ENCODE data around the gene SELE.

DNA sequence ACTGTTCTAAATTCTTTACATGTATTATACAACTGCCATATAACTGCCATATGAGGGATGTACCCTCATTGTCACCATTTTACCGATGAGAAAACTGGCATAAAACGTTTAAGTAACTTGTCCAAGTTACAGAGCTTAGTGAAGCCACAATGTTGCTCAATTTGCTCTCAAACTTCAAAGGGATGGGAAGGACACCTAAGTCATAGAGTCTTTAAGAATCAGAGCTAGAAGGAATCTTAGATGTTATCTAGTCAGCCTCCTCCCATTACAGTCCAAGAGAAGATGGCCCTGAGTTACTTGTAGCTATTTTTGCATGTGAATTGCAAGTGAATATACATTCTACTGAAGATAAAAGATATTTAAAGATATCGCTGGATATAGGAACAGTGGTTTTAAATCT lies 54.2 kb downstream of the SELE start:
- TF ChIP-seq, protein P1, sequence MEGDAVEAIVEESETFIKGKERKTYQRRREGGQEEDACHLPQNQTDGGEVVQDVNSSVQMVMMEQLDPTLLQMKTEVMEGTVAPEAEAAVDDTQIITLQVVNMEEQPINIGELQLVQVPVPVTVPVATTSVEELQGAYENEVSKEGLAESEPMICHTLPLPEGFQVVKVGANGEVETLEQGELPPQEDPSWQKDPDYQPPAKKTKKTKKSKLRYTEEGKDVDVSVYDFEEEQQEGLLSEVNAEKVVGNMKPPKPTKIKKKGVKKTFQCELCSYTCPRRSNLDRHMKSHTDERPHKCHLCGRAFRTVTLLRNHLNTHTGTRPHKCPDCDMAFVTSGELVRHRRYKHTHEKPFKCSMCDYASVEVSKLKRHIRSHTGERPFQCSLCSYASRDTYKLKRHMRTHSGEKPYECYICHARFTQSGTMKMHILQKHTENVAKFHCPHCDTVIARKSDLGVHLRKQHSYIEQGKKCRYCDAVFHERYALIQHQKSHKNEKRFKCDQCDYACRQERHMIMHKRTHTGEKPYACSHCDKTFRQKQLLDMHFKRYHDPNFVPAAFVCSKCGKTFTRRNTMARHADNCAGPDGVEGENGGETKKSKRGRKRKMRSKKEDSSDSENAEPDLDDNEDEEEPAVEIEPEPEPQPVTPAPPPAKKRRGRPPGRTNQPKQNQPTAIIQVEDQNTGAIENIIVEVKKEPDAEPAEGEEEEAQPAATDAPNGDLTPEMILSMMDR (IDR thresholded peaks at IDR 0.05; ENCODE audit: low read depth, low read length), result no peak
- TF ChIP-seq POLR2A (IDR thresholded peaks at IDR 0.05; ENCODE audit: extremely low read depth, insufficient read length), result no peak

Measured in NB4 (cell line).